Fibroblast of peridontal ligament (primary cell): ENCODE measurements around the gene EXOC3L4.

Source experiments
- DNase-seq: peaks from one replicate; pipeline ENCODE4 v3.0.0-alpha.2; 2010; ENCODE audit errors: extremely low read depth

EXOC3L4 gene

DNA sequence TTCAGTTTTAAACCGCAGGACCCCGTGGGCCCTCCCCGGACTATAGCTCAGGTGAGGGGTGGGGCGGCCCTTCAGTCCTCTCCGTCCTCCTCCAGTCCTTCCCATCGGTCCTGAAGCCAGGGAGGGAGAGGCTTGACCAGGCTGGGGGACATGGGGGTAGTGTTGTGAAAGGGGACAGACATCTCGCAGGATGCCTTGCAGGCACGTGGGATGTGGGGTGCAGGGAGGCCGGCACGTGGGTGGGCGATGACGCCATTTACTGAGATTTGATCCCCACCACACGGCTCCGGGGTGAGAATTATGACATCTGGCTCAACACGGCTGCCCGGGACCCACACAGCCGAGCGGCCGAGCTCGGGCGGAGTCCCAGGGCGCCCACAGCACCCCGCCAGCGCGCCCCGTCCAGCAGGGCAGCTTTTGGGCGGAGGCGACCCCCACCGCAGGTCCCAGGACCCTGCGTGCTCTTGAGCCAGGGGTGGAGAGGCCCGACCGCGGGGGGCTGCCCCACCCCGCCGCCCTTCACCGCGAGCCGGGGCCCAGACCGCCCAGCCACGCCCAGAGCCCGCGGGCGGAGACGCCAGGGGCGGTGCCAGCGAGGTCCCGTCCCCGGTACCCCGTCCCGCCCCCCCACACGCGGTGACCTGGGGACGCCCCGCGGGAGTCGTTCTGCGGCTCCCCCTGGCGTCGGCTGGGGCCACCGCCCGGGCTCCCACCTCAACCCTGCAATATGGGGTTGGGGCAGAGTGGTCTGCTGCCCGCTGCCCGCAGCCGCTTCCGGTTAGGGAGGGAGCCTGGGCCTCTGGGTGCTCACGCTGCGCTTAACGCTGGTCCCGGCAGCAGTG, 3.3 kb upstream of the EXOC3L4 start:
- DNase-seq, result peak; percentile 36

- no peak for DNase-seq
Observed at GRCh38 chr14:103091883-103092222, 2.7 kb upstream of the EXOC3L4 start.

DNA sequence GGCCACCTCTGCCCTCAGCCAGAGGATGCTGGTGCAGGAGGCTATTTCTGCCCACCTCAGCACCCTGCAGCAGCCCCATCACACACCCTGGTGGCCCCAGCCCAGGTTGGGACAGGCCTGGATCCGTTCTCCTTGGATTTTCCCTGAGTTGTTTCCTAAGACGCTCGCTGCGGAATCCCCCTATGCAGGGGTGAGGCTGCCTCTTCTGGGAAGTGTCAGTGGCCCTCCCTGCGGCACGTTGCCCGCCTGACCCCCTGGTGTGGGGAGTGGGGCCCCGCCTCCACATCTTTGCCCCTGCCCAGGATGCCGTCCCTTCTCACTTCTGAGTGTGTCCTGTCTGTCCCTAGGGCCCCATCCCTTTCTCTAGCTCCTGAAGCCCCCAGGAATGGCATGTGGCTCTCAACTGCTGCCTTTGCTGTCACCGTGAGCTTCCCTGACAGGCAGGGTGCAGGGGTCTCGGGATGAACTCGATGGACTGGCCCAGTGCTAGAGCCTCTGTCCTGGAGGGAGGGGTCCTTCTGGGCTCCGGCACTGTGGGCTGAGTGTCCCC, 594 bp upstream of the EXOC3L4 start:
- DNase-seq, result no peak

- DNase-seq, result no peak
Observed at GRCh38 chr14:103095210-103095778, 769 bp downstream of the EXOC3L4 start.

GRCh38 chr14:103096387-103096786, 1.9 kb downstream of the EXOC3L4 start:
- DNase-seq, result no peak

GRCh38 chr14:103097244-103097993, 2.9 kb downstream of the EXOC3L4 start:
- no peak for DNase-seq

GRCh38 chr14:103097994-103098957, 3.8 kb downstream of the EXOC3L4 start:
- no peak for DNase-seq

GRCh38 chr14:103099081-103099732, 4.7 kb downstream of the EXOC3L4 start:
- DNase-seq, result no peak

DNA sequence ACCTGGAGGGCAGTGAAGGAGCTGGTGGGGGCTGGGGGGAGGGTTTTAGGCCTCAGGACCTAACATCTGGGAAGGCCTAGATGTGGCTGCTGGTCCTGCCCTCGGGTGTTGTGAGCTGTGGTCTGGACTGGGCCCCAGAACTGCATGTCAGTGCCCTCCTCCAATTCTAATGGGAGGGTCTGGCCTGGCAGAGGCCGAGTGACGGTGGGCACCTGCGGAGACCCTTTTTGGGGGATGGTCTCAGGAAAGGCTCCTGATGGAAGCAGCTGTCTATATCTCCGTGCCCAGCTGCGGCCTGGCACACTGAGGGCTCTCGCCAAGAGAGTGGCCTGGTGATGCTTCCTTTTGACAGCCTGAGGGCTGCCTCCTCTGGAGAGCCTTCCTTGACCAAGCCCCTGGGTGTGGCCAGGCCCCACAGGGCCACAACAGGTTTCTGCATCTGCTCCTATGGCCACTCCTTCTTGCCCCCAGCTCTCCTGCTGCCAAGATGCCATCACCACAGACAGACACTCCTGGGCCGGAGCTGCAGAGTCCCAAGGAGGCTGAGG, 5.3 kb downstream of the EXOC3L4 start:
- DNase-seq, result no peak

- DNase-seq, result no peak
Observed at GRCh38 chr14:103100281-103101121, 6.0 kb downstream of the EXOC3L4 start.

DNA sequence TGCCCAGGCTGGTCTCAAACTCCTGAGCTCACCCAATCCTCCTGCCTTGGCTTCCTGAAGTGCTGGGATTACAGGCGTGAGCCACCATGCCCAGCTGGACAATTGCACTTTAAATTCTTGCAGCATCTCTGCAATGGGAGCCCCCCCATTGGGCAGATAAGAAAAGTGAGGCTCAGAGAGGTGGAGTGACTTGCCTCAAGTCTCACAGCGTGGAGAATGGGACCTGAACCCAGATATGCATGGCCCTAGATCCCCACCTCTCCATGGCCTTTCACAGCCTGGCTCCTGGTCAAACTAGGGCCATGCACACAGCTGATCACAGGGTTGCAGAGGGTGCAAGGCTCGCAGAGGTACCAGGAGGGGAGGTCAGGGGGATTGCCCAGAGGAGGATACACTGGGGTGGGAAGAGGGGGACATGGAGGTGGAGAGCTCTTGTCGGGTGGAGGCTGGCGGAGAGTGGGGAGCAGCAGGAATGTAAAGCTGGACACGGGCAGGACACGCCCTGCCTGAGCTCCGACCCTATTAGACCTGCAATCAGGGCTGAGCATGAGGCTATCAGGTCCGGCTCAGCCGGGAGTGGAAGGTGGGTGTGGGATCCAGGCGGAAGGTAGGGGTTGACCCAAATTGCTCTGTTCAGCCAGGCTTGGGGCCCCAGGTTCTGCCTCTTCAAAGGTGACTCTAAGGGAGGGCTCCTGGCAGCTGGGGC, 6.9 kb downstream of the EXOC3L4 start:
- DNase-seq, result no peak

DNA sequence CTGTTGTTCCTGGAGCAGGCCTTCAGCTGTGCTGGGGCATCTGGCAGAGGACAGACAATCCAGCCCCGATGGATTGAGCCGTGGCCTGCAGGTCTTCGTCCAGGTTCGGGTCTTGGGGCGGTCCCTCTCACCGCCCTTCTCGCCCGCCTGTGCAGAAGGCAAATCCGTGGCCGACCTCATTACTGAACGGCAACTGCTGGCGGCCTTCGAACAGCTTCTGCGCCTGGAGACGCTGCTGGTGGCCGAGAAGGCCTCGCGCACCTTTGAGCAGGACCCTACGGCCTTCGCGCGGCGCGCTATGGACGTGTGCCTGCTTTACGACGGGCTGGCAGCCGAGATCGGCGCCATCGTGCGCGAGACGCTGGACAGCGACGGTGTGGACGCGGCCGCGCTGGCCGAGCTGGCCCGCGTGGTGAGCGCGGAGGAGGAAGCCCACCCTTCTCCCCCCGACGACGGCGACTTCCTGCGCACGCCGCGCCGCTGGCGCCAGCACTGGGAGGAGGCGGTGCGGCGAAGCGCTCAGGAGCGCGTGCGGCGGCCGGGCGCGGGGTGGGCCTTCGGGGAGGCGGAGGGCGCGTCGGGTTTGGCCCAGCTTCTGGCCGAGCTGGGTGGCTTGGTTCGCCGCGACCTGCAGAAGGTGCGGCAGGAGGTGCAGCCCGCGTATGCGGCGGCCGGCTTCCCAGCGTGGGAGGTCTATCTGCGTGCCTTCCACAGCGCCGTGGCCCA, 7.6 kb downstream of the EXOC3L4 start:
- DNase-seq, result no peak

- no peak for DNase-seq
Observed at GRCh38 chr14:103102689-103103260, 8.2 kb downstream of the EXOC3L4 start.

DNA sequence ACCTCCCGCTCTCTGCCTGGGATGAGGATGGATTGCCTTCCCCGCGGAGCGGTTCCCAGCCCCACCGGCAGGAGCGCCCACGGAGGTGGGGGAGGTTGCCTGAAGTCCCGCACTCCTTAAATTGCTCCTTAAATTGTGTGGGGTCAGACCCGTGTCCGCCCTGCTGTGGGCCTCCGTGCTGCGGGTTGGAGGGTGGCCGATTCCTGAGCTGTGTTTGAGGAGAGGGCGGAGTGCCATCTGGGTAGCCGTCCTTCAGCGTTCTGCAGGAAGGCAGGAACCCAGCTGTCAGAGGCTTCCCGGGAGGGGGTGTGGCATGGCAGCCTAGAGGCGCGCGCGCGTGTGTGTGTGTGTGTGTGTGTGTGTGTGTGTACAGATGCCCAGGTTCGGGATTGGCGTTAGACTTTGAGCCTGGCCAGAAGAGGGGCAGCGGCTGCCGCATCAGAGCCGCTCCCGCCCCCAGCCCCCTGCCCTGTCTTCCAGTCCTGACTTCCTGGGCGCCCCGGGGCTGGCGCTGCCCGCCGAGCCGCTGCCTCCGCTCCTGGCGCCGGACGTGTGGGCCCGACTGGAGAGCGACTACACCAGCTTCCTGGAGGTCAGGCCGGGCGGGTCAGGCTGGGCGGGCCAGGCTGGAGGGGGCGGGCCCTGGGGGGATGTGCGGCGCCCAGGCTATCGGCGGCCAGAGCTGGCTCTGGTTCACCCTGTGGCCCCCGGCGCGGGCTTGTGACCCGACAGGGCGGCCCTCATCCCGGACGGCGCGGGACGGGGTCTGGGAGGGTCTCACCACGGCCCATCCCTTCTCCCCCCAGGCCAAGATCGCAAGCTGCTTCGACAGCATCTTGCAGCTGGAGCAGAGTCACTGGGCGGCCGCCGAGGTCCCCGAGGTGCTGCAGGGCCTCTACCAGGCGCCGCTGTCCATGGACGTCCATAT, 9.2 kb downstream of the EXOC3L4 start:
- DNase-seq, result peak; percentile 41

DNA sequence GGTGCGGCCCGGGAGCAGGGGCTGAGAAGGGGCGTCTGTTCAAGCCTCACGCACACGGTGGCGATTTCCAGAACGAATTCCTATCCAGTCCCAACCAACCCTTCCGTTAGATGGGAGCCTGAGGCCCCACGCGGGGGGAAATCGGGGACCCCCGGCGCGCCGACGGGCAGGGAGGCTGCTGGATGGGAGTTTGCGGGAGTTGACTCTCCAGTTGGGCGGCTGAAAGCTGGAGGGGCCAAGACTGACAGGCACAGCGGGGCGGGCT, 9.8 kb downstream of the EXOC3L4 start:
- DNase-seq, result no peak

DNA sequence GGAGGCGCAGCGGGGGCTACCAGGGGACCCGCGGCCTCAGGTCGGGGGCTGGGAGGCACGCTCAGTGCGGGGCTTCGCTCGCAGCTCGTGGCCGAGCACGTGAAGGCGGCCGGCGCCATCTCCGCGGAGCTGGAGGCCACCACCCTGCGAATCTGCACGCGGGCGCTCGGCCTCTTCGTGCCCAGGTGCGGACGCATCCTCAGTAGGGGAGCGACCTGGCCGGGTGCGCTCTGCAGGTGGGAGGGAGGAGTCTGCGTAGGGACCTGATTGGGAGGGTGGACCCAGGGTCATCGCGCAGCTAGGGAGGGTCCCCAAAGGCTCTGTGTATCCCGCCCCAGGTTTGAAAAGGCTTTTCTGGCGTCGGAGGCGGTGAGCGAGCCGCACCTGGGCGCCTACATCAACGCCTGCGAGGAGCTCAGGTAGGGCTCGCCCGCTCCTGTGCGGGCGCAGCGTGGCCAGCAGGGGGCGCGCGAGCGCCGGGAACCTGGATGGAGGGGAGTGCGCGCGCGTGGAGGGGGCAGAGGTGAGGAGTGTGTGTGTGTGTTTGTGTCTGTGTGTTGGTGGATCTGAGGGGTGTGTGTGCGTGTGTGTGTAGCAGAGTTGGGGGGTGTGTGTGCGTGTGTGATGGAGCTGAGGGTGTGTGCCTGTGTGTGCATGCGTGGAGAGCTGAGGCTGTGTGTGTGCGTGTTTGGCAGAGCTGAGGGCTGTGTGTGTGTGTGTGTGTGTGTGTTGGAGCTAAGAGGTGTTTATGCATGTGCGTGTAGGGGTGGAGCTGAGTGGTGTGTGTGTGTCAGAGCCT, 10.3 kb downstream of the EXOC3L4 start:
- peak; percentile 31 for DNase-seq
